Stimulated activated CD8-positive, alpha-beta memory T cell treated with anti-CD3 and anti-CD28 coated beads, Interleukin-4, amount 100 ng/mL, for 1 hour (primary cell): Measurements from ENCODE around the gene CAPN12.

ENCODE experiments used
- DNase-seq, 2 donors: peaks; one replicate each; pipeline ENCODE4 v3.0.0-alpha.2; 2020; ENCODE audit warnings: low read depth in 2 of 2, low spot score in 1 of 2

CAPN12 gene

GRCh38 chr19:38698225-38699026 is 45.8 kb downstream of the CAPN12 start:
- no peak for DNase-seq

DNA sequence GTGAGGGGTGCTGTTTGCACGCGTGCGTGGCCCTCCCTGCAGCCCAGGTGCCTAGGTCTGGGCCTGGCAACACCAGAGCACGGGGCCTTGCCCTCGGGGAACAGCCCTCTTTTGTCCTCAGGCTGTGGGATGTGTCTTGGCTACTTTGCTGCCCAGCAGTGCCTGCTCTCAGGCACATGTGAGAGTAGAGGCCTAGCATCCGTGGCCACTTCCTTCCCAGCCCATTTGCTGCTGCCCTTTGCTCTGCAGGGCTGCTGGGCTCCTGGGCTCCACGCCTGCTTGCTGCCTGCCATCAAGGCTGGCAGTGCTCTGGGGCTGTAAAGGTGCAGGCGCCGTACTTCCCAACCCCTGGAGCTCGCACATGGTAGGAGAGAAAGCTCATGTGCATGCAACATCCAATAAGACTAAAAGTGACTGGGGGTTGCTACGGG is 46.6 kb downstream of the CAPN12 start:
- no peak for DNase-seq

- DNase-seq: no peak
Measured at GRCh38 chr19:38697197-38697596, 47.1 kb downstream of the CAPN12 start.

DNA sequence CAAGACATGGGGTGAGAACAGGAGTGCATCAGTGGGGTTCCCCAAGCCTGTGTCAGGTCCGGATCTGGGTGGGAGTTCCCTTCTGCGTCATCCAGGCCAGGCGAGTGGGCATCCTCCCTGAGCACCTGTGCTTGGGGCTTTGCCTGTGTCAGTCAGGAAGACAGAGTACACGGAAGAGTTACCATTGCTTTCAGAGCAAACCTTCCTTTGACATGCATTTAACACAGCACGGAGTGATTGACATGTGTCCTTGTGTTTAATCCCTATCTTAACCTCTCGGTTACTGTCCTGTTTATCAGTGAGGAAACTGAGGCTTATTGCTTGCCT is 47.6 kb downstream of the CAPN12 start:
- no peak for DNase-seq

GRCh38 chr19:38695832-38696728 is 48.2 kb downstream of the CAPN12 start:
- DNase-seq: no peak

DNA sequence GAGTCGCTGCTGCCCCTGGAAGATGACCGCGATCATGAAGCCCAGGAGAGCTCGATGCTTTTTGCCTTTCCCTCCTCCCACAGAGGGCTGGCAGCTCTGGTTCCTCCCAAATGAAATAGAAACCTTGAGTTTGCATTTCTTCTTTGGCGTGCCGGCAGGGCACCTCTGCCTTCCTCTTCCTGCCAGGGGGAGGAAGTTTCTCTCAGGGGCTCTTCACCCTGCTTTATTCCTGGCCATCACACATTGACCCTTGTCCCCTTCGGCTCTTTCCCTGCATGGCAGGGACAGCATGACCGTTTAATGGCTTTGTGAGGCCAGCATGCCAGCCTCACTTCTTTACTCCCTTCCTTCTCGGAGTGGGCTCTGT is 49.0 kb downstream of the CAPN12 start:
- no peak for DNase-seq

DNA sequence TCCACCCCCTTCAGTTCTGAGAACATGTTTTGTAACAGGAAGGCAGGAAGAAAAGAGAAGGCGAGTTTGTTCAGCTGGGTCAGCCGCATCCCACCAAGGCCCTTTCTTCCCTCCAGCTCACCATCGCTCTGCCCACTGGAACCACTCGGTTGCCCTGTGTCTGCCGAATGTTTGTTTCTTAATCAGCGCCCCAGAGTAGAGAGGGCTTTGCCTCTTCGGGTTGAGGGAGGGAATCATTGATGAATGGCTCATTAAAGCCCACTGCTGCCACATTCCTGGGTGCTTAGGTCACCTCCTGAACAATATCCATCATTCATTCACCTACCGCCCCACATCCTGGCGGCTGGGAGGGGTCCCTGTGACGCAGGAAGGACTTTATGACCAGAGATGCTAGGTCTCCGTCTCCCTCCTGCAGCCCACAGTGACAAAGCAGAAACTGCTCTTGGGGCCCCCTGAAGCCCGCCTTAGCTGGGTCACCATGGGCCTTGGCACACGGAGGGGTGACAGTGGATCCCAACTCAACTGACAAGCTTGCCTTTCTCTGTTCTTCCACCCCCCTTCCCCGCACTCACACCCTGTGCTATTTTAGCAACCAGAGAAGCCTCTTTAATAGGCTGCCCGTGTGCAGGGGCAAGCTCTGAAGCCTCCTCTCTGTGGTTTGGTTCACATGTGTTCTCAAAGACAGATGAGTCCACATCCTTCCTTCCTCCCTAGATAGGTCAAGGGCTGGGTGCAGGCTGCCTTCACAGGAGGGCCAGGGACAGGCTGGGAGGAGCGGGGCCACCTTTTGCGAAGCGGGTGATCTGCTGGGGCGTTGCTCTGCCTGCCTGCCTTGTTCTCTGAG is 50.7 kb downstream of the CAPN12 start:
- DNase-seq: peak in 1 of 2 donors; percentile 10

- DNase-seq: no peak
Measured at GRCh38 chr19:38692458-38693379, 51.6 kb downstream of the CAPN12 start.

- no peak for DNase-seq
Measured at GRCh38 chr19:38691938-38692457, 52.3 kb downstream of the CAPN12 start.

DNA sequence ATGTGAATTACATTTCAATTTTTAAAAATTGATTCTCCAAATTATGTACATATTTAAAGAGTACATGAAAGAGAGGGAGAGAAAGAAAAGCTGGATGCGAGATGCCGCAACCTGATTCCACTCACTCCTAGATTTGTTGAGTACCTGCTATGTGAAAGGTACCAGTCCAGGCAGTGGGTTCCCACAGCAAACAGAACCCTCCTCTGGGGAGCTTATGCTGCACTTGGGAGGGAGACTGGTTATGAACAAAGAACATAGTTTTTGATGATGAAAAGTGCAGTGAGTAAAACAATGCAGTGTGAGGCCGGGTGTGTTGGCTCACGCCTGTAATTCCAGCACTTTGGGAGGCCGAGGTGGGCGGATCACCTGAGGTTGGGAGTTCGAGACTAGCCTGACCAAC is 53.4 kb downstream of the CAPN12 start:
- DNase-seq: no peak

GRCh38 chr19:38690146-38690545 is 54.1 kb downstream of the CAPN12 start:
- DNase-seq: no peak

DNA sequence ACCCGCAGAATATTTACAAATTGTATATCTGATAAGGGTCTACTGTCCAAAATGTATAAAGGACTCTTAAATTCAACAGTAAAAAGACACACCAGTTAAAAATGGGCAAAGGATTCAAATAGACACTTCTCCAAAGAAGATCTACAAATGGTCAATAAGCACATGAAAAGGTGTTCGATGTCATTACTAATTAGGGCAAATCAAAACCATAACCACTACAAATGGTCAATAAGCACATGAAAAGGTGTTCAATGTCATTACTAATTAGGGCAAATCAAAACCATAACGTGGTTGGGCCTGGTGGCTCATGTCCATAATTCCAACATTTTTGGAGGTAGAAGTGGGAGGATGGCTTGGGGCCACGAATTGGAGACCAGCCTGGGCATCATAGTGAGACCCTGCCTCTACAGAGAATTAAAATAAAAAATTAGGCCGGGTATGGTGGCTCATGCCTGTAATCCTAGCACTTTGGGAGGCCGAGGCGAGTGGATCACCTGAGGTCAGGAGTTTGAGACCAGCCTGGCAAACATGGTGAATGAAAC is 56.4 kb downstream of the CAPN12 start:
- no peak for DNase-seq

GRCh38 chr19:38686530-38686888 is 57.8 kb downstream of the CAPN12 start:
- DNase-seq: peak in 1 of 2 donors; percentile 11

DNA sequence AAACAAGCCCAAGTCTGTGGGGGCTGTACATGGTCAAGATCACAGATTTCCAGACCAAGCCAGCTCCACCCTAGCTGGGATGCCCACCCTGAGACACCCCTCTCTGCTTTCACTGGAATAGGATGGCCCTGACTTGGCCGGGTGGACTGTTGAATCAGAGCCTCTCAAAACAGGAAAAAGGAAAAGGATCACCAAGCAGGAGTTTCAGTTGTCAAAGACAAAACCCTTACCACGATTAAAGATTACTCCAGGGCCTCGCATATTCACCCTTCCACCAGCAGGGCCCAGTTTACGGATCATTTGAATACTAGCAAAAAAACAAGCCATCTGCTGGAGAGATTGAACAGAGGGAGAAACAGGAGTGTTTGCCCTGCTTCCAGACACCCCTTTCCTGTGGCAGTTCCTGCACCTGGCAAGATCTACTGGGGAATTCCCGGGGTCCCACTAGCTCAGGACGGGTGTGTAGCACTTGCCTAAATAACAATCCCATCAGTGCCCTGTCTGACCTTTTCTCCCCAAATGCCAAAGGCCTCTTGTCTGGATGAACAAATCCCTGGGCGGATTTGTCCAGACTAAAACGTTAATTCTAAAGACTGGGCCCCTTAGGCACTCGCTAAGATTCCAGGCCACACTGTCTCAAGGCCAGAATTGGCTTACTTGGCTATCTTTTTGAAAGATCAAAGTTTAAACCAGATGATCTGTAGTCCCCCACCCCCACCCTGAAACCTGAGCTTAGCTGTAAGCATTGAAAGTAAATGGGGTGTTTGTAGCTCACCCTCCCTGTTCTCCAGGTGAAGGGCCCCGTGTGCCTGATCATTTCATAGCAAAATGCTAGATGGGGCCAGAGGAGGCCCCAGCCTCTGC is 58.4 kb downstream of the CAPN12 start:
- no peak for DNase-seq

GRCh38 chr19:38684862-38685665 is 59.2 kb downstream of the CAPN12 start:
- no peak for DNase-seq

DNA sequence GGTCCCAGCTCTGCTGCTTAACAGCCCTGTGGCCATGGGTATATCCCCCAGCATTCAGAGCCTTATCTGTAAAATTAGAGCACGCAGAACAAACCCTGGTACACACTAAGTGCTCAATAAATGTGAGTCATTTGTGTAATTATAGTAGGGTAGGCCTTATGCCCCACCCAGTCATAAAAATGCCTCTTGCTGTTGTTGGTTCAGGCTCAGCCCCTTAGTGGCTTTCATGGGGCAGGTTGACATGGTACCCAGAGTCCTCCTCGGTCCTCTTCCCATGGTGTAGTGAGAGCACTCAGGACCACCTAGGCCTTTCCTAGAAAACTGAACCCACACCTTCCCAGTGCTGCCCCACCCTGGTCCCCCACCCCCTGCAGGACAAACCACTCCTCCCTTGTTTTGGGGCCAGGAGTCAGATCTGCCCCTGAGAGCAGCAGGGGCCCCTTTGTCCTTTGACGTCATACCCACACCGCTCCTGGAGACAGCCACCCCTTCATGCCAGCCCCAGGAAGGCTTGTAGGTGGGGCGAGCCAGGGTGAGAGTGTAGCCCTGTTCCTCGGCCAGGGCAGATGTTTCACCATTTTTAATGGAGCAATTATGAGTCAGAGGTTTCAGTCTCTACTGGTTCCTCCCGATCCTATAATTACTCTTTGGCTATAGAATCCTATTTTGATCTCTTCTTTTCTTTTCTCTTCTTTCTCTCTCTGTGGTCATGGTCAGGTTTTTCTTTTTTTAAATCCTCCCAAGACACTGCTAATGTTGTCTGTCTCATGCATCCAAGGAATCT is 60.0 kb downstream of the CAPN12 start:
- DNase-seq: no peak

DNA sequence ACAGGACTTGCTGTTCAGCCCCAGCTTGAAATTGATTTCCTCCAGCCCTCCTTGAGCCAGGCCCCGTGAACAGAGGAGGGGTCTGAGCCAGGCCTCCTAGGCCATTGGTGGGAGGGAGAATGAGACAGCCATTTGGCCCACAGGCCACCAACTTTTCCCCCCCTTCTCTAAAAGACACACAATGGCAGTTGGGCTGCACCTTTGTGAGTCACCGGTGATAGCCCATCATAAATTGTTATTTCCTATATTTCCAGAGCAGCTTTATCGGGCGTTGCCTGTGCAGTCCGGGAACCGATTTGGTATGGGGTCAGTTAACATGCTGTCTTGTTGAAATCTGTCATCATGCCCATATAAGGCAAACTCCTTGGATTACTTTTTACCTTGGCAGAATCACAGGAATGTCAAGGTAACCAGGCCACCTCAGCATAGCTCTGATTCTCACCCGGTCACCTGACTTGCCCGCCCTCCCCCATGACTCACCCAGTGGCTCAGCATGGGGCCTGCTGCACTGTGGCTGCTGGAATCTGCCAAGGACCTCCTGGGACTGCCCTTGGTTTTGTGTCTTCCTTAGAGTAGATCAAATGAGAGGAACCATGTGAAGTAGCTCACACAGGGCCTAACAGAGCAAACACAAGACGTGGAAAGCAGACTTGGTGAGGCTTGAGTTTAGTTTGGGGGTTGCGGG is 60.7 kb downstream of the CAPN12 start:
- peak; percentile 35 to 36 for DNase-seq
